Lower lobe of right lung (tissue), 2 donors: ENCODE data around the gene YAP1. TPM values are rescaled to one million over a fixed set of nuclear protein-coding genes. Genes with fewer than 3 reads are reported as not detected.

Experiments used
- ATAC-seq, 2 donors: fragments of 200-7000 bp; cut with Tn5 transposase; one replicate each; pipeline ENCODE4 v1.9.1; 2020 to 2022; ENCODE audit warnings: mild to moderate bottlenecking in 2 of 2, moderate library complexity in 2 of 2
- DNase-seq: peaks from one replicate; pipeline ENCODE4 v3.0.0-alpha.2; 2020
- H3K27ac ChIP-seq: fragments of 200-600 bp; one replicate; pipeline ENCODE4 v1.8.0; 2022
- H3K27me3 ChIP-seq: fragments of 200-600 bp; one replicate; pipeline ENCODE4 v1.8.0; 2022; ENCODE audit warnings: low read depth
- H3K36me3 ChIP-seq: fragments of 200-600 bp; one replicate; pipeline ENCODE4 v1.8.0; 2022; ENCODE audit warnings: mild to moderate bottlenecking
- H3K4me1 ChIP-seq: fragments of 200-600 bp; one replicate; pipeline ENCODE4 v1.8.0; 2022
- H3K4me3 ChIP-seq: fragments of 200-600 bp; one replicate; pipeline ENCODE4 v1.8.0; 2022; ENCODE audit warnings: mild to moderate bottlenecking
- H3K9me3 ChIP-seq: fragments of 200-600 bp; one replicate; pipeline ENCODE4 v1.8.0; 2022
- intact Hi-C: fragments of 100-400 bp; cut with DNase I; formaldehyde crosslinking; loops from one replicate; pipeline ENCODE4 v1.11.0; 2022
- total RNA-seq: library from RNA; stranded (reverse); fragmentation: NEBNext Ultra II Directional; extraction: Animal tissue kit (Norgen Biotek cat#: 25700); gene quantifications from one replicate; pipeline ENCODE4 v1.2.1, GENCODE V29; 2021
- TF ChIP-seq, protein P1 (sequence below): fragments of 200-600 bp; IDR thresholded peaks from one replicate; pipeline ENCODE4 v1.8.0; 2022; ENCODE audit warnings: antibody characterized with exemption, mild to moderate bottlenecking
- donor health status: DM: no; HTN: yes; CAD: no; lungs with severe emphysema.

The YAP1 gene
- total RNA-seq, 1 donor from 2014 or later = 105 TPM

- no peak overlapping the region for H3K4me3 ChIP-seq
- H3K27ac ChIP-seq = peak overlapping the region; percentile 54
- ATAC-seq = peak; percentile 23 to 56
- TF ChIP-seq, protein P1, sequence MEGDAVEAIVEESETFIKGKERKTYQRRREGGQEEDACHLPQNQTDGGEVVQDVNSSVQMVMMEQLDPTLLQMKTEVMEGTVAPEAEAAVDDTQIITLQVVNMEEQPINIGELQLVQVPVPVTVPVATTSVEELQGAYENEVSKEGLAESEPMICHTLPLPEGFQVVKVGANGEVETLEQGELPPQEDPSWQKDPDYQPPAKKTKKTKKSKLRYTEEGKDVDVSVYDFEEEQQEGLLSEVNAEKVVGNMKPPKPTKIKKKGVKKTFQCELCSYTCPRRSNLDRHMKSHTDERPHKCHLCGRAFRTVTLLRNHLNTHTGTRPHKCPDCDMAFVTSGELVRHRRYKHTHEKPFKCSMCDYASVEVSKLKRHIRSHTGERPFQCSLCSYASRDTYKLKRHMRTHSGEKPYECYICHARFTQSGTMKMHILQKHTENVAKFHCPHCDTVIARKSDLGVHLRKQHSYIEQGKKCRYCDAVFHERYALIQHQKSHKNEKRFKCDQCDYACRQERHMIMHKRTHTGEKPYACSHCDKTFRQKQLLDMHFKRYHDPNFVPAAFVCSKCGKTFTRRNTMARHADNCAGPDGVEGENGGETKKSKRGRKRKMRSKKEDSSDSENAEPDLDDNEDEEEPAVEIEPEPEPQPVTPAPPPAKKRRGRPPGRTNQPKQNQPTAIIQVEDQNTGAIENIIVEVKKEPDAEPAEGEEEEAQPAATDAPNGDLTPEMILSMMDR = no peak
- no peaks in the 10 kb centered on the region for H3K27me3 ChIP-seq
- H3K9me3 ChIP-seq = no peaks in the 10 kb centered on the region
- H3K36me3 ChIP-seq = peaks cover 16% of the 10 kb centered on the region
- intact Hi-C loops = no loop called here
- peaks cover 23% of the 10 kb centered on the region for H3K4me1 ChIP-seq
- DNase-seq = no peak
These were observed 62.0 kb downstream of the YAP1 start for GRCh38 chr11:102172127-102172848.

DNA sequence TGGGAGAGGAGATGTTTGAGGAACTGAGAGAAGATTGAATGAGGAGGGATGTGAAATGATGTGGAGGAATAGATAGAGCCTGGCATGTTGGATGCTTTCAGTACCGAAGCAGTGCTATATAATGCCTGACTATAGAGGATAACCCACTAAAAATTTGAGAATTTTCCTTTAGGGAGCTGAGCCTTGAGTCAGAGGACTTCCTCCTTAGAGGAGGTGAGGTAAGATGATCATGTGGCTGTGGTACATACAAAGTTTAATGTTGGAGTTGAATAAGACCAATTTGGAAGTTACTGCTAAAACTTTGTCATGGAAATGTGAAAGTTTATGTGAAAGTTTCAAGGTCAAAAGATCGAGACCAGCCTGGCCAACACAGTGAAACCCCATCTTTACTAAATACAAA is 66.9 kb downstream of the YAP1 start:
- intact Hi-C loops = no loop called here
- ATAC-seq (no peak), DNase-seq (no peak)
- H3K4me1 ChIP-seq = peaks cover 20% of the 10 kb centered on the region
- H3K9me3 ChIP-seq = no peaks in the 10 kb centered on the region
- no peaks in the 10 kb centered on the region for H3K27me3 ChIP-seq
- H3K4me3 ChIP-seq = no peak overlapping the region
- peaks cover 22% of the 10 kb centered on the region for H3K36me3 ChIP-seq
- no peak overlapping the region for H3K27ac ChIP-seq
- TF ChIP-seq, protein P1 = no peak

GRCh38 chr11:102177974-102178631 is 67.9 kb downstream of the YAP1 start:
- intact Hi-C loops = no loop called here
- H3K27ac ChIP-seq = peak overlapping the region; percentile 39
- H3K27me3 ChIP-seq = no peaks in the 10 kb centered on the region
- peaks cover 22% of the 10 kb centered on the region for H3K36me3 ChIP-seq
- H3K4me1 ChIP-seq = peaks cover 20% of the 10 kb centered on the region
- H3K9me3 ChIP-seq = no peaks in the 10 kb centered on the region
- ATAC-seq (peak; percentile 92 to 94), DNase-seq (no peak)
- H3K4me3 ChIP-seq = no peak overlapping the region
- TF ChIP-seq, protein P1 = no peak

DNA sequence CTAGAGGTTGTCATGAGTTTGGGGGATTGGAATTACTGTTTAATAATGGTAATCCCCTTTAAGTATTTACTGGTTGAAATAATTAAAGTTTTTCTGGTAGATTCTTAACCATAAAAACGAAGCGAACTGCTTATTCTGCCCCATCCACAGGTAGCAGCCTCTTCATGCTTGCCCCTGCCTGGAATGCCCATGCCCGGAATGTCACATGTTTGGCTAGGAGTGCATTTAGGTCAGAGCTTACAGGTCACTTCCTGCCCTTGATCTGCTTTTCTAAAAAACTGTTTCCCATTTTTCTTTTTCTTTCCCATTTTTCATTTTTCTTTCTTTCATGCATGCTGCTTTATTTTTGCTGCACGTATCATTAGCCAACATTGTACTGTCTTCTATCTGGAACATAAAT is 69.1 kb downstream of the YAP1 start:
- Histone ChIP-seq H3K9me3 (no peaks in the 10 kb centered on the region), H3K27me3 (no peaks in the 10 kb centered on the region), H3K4me3 (no peak overlapping the region), H3K4me1 (peaks cover 20% of the 10 kb centered on the region), H3K27ac (peak overlapping the region; percentile 39), H3K36me3 (peaks cover 20% of the 10 kb centered on the region)
- DNase-seq (no peak), ATAC-seq (no peak)
- intact Hi-C loops = no loop called here
- TF ChIP-seq, protein P1 = no peak

- DNase-seq = no peak
- Histone ChIP-seq H3K36me3 (peaks cover 5% of the 10 kb centered on the region), H3K27ac (no peak overlapping the region), H3K27me3 (no peaks in the 10 kb centered on the region), H3K4me1 (peaks cover 7% of the 10 kb centered on the region), H3K9me3 (no peaks in the 10 kb centered on the region), H3K4me3 (no peak overlapping the region)
- intact Hi-C loops = no loop called here
- TF ChIP-seq, protein P1 = no peak
- ATAC-seq = no peak
These were observed 74.2 kb downstream of the YAP1 start for GRCh38 chr11:102184269-102184987.
